H9 (cell line): ENCODE results near the gene CC2D2A. TPM values are rescaled to one million over a fixed set of nuclear protein-coding genes. Genes with fewer than 3 reads are reported as not detected.
A peak's percentile ranks its signal among the peaks of the same experiment; 100 is the strongest.

ENCODE experiments used
- DNase-seq: peaks from one replicate; pipeline ENCODE4 v3.0.0-alpha.2; 2017
- H2AFZ ChIP-seq: one replicate; pipeline ENCODE4 v1.6.1; 2013; ENCODE audit warnings: mild to moderate bottlenecking, low read length, control low read depth, moderate library complexity
- H2AK5ac ChIP-seq: 2 replicates; pipeline ENCODE4 v1.6.1; 2013; ENCODE audit warnings: low read length, control low read depth, mixed read lengths; ENCODE audit not compliant: insufficient read length
- H2BK120ac ChIP-seq: one replicate; pipeline ENCODE4 v1.6.1; 2013; ENCODE audit warnings: low read depth, mild to moderate bottlenecking, low read length, control low read depth, inconsistent platforms; ENCODE audit not compliant: poor library complexity, severe bottlenecking
- H2BK12ac ChIP-seq: 2 replicates; pipeline ENCODE4 v1.6.1; 2013; ENCODE audit warnings: low read length, control low read depth, mixed read lengths, low read depth; ENCODE audit not compliant: insufficient read length
- H2BK15ac ChIP-seq: 2 replicates; pipeline ENCODE4 v1.6.1; 2013; ENCODE audit warnings: low read depth, low read length, control low read depth
- H2BK20ac ChIP-seq: one replicate; pipeline ENCODE4 v1.6.1; 2013; ENCODE audit warnings: low read depth, mild to moderate bottlenecking, low read length, control low read depth, inconsistent platforms; ENCODE audit not compliant: poor library complexity, severe bottlenecking
- H2BK5ac ChIP-seq: 2 replicates; pipeline ENCODE4 v1.6.1; 2013; ENCODE audit warnings: low read length, control low read depth, mixed read lengths; ENCODE audit not compliant: insufficient read length
- H3K14ac ChIP-seq: 2 replicates; pipeline ENCODE4 v1.6.1; 2013; ENCODE audit warnings: low read length, control low read depth; ENCODE audit not compliant: insufficient read depth
- H3K18ac ChIP-seq: 2 replicates; pipeline ENCODE4 v1.6.1; 2013; ENCODE audit warnings: low read depth, mild to moderate bottlenecking, mixed read lengths, low read length, control low read depth; ENCODE audit not compliant: insufficient read length
- H3K23ac ChIP-seq: 2 replicates; pipeline ENCODE4 v1.6.1; 2013; ENCODE audit warnings: low read length, control low read depth, mixed read lengths, low read depth; ENCODE audit not compliant: insufficient read length
- H3K23me2 ChIP-seq: 2 replicates; pipeline ENCODE4 v1.6.1; 2013; ENCODE audit warnings: low read depth, mild to moderate bottlenecking, mixed read lengths, low read length, control low read depth; ENCODE audit not compliant: insufficient read length, poor library complexity, severe bottlenecking
- H3K27ac ChIP-seq: 2 replicates; pipeline ENCODE4 v1.5.1; 2013; ENCODE audit warnings: low read length, control low read depth, mixed read lengths, low read depth; ENCODE audit not compliant: insufficient read length
- H3K27me3 ChIP-seq: 2 replicates; pipeline ENCODE4 v1.6.1; 2013; ENCODE audit warnings: low read length, control low read depth, inconsistent platforms; ENCODE audit not compliant: insufficient read depth
- H3K4ac ChIP-seq: 2 replicates; pipeline ENCODE4 v1.6.1; 2013; ENCODE audit warnings: low read depth, mild to moderate bottlenecking, control low read depth, inconsistent platforms, low read length, moderate library complexity
- H3K4me1 ChIP-seq: 2 replicates; pipeline ENCODE4 v1.6.1; 2013; ENCODE audit warnings: low read length, control low read depth, inconsistent platforms; ENCODE audit not compliant: insufficient read depth
- H3K4me2 ChIP-seq: 2 replicates; pipeline ENCODE4 v1.6.1; 2013; ENCODE audit warnings: low read length, control low read depth, mixed read lengths; ENCODE audit not compliant: insufficient read length, insufficient read depth
- H3K56ac ChIP-seq: 2 replicates; pipeline ENCODE4 v1.6.1; 2013; ENCODE audit warnings: low read depth, mild to moderate bottlenecking, mixed read lengths, low read length, control low read depth; ENCODE audit not compliant: insufficient read length
- H3K79me1 ChIP-seq: 2 replicates; pipeline ENCODE4 v1.6.1; 2013; ENCODE audit warnings: low read depth, mild to moderate bottlenecking, moderate library complexity, low read length, control low read depth, inconsistent platforms; ENCODE audit not compliant: insufficient read depth, poor library complexity, severe bottlenecking
- H3K79me2 ChIP-seq: 2 replicates; pipeline ENCODE4 v1.6.1; 2013; ENCODE audit warnings: low read length, control low read depth, inconsistent platforms; ENCODE audit not compliant: insufficient read depth
- H3K9ac ChIP-seq: 2 replicates; pipeline ENCODE4 v1.6.1; 2013; ENCODE audit warnings: low read length, control low read depth, mixed read lengths; ENCODE audit not compliant: insufficient read length; ENCODE audit errors: extremely low read depth
- H3K9me3 ChIP-seq: one replicate; pipeline ENCODE4 v1.6.1; 2013; ENCODE audit warnings: low read depth, low read length, inconsistent platforms; ENCODE audit not compliant: control insufficient read depth
- H3T11ph ChIP-seq: one replicate; pipeline ENCODE4 v1.6.1; 2013; ENCODE audit warnings: mild to moderate bottlenecking, low read length, control low read depth, inconsistent platforms
- H4K20me1 ChIP-seq: one replicate; pipeline ENCODE4 v1.6.1; 2013; ENCODE audit not compliant: control insufficient read depth, insufficient read length, insufficient read depth
- H4K5ac ChIP-seq: 2 replicates; pipeline ENCODE4 v1.6.1; 2013; ENCODE audit warnings: low read depth, mild to moderate bottlenecking, mixed read lengths, low read length, control low read depth; ENCODE audit not compliant: insufficient read length
- H4K8ac ChIP-seq: replicated peaks from 2 replicates; pipeline ENCODE4 v1.6.1; 2013; ENCODE audit warnings: low read length, control low read depth, mixed read lengths, low read depth; ENCODE audit not compliant: insufficient read length
- H4K91ac ChIP-seq: 2 replicates; pipeline ENCODE4 v1.6.1; 2013; ENCODE audit warnings: low read depth, mild to moderate bottlenecking, moderate library complexity, mixed read lengths, low read length, control low read depth; ENCODE audit not compliant: insufficient read length
- H3K27ac Mint-ChIP-seq, 3 experiments: 2 replicates in 2 of 3; 3 replicates in 1 of 3; pipeline ENCODE4 v1.8.0; 2020 to 2021; ENCODE audit warnings: mixed read lengths in 3 of 3, mild to moderate bottlenecking in 1 of 3, moderate library complexity in 1 of 3
- H3K27me3 Mint-ChIP-seq: 2 replicates; pipeline ENCODE4 v1.8.0; 2021; ENCODE audit warnings: low read depth, mild to moderate bottlenecking, moderate library complexity, mixed read lengths
- H3K36me3 Mint-ChIP-seq, 3 experiments: 2 replicates in 2 of 3; 3 replicates in 1 of 3; pipeline ENCODE4 v1.8.0; 2020 to 2021; ENCODE audit warnings: low read depth in 3 of 3, mixed read lengths in 3 of 3; ENCODE audit not compliant: insufficient read depth in 1 of 3
- H3K4me1 Mint-ChIP-seq, 2 experiments: 2 replicates each; pipeline ENCODE4 v1.8.0; 2020; ENCODE audit warnings: mixed read lengths in 2 of 2
- H3K4me3 Mint-ChIP-seq, 2 experiments: 2 replicates in 1 of 2; 3 replicates in 1 of 2; pipeline ENCODE4 v1.8.0; 2020 to 2021; ENCODE audit warnings: mild to moderate bottlenecking in 2 of 2, mixed read lengths in 2 of 2, moderate library complexity in 1 of 2
- H3K9me3 Mint-ChIP-seq, 2 experiments: 2 replicates in 1 of 2; 3 replicates in 1 of 2; pipeline ENCODE4 v1.8.0; 2020; ENCODE audit warnings: mild to moderate bottlenecking in 2 of 2, mixed read lengths in 2 of 2, moderate library complexity in 1 of 2
- CTCF ChIP-seq: fragments of 200-600 bp; sonication (generic); conservative IDR thresholded peaks from 3 replicates; pipeline ENCODE4 v1.8.0; 2021; ENCODE audit warnings: antibody characterized with exemption, mild to moderate bottlenecking
- WGBS: extraction: QIAGEN DNeasy Blood & Tissue Kit; methylation state at CpG from one replicate; pipeline ENCODE4 v1.1.7; 2013; ENCODE audit warnings: missing lambda C conversion rate, low lambda C conversion rate, mixed read lengths; ENCODE audit not compliant: insufficient read length; ENCODE audit errors: extremely low coverage; 5-methylcytosine and 5-hydroxymethylcytosine counted together
- long read RNA-seq: library from polyadenylated mRNA; unstranded; transcript quantifications from one replicate; pipeline ENCODE4 v2.0.0, GENCODE V29; 2020
- total RNA-seq: library from RNA; stranded (reverse); gene quantifications from 2 replicates; pipeline ENCODE4 v1.2.1, GENCODE V29; 2021

CC2D2A gene
- total RNA-seq, result 10.4 and 13.5 TPM in 2 replicates
- long read RNA-seq, full-length matches to known transcripts, result 2 of 53 reads
- long read RNA-seq, partial matches to known transcripts, result 32 of 53 reads
- long read RNA-seq, other reads (novel, unspliced or antisense), result 19 of 53 reads

- Histone ChIP-seq H2BK120ac (no peak within 1 kb of the TSS), H3K27ac (no peak within 1 kb of the TSS), H2AFZ (peak within 1 kb of the TSS; percentile 66)
Measured at GRCh38 chr4:15469402-15470127, at the start of gene CC2D2A. TSS of gene CC2D2A (plus strand) at chr4:15469882. CDS start at chr4:15475933, 6,051 bp downstream.

More at GRCh38 chr4:15469402-15470127, at the start of gene CC2D2A:
- Mint-ChIP-seq H3K9me3 (no peaks in the 10 kb centered on the region), H3K27ac (peak within 1 kb of the TSS in 2 of 3 experiments; percentile 74 to 90; a peak in 4 of 7 replicates), H3K4me1 (peaks cover 37 to 40% of the 10 kb centered on the region in 2 experiments), H3K36me3 (no peaks in the 10 kb centered on the region), H3K27me3 (no peaks in the 10 kb centered on the region; the same call in 1 of the 2 replicates), H3K4me3 (peak within 1 kb of the TSS; percentile 64 to 74)
- Histone ChIP-seq H2BK5ac (no peak within 1 kb of the TSS), H2BK15ac (no peak within 1 kb of the TSS), H3K4me1 (0 out of 2 replicates have a peak, but pooled peaks cover 6% of the 10 kb centered on the region), H4K91ac (no peak within 1 kb of the TSS), H3K18ac (peak within 1 kb of the TSS; percentile 77), H4K8ac (no peak within 1 kb of the TSS), H2BK12ac (no peak within 1 kb of the TSS), H3K79me2 (no peaks in the 10 kb centered on the region), H3K14ac (no peak within 1 kb of the TSS; the same call in 1 of the 2 replicates), H3K4ac (no peak within 1 kb of the TSS), H2BK20ac (no peak within 1 kb of the TSS), H3K27me3 (no peaks in the 10 kb centered on the region), H3T11ph (no peak within 1 kb of the TSS), H3K79me1 (no peaks in the 10 kb centered on the region), H3K9ac (no peak within 1 kb of the TSS), H3K4me2 (peak within 1 kb of the TSS; percentile 77), H3K9me3 (no peaks in the 10 kb centered on the region), H3K56ac (no peak within 1 kb of the TSS), H2AK5ac (no peak within 1 kb of the TSS), H4K5ac (no peak within 1 kb of the TSS), H3K23ac (no peak within 1 kb of the TSS), H3K23me2 (peaks cover 2% of the 10 kb centered on the region), H4K20me1 (no peaks in the 10 kb centered on the region)
- TF ChIP-seq CTCF, result no peak
- WGBS, result no CpG with 5 or more reads among the region's 14 CpGs
- DNase-seq, result peak; percentile 46
